Panc1 (cell line): ENCODE measurements around the gene ACTR3C.
"Not testable (repeated sequence)": the region's sequence is repeated elsewhere in the genome, so short reads cannot be mapped to it uniquely, and the experiment has no call there.

Source experiments
- CTCF ChIP-seq: fragments of 450-650 bp; IDR thresholded peaks from 2 replicates; pipeline ENCODE4 v1.5.1; 2017; ENCODE audit warnings: mild to moderate bottlenecking
- TCF7L2 ChIP-seq: IDR thresholded peaks from 2 replicates; pipeline ENCODE4 v1.6.1; 2011; ENCODE audit warnings: mild to moderate bottlenecking, low read depth, low read length, inconsistent platforms

- TF ChIP-seq CTCF: peak; percentile 41
- TF ChIP-seq TCF7L2: not testable (repeated sequence)
These were observed 101.0 kb downstream of the ACTR3C start for GRCh38 chr7:150222083-150222972.
